ENCODE results near the gene PLEKHA6. TPM values are rescaled to one million over a fixed set of nuclear protein-coding genes. Genes with fewer than 3 reads are reported as not detected.

Gene PLEKHA6
- total RNA-seq, 4 donors from 2014 or later, result 3.7 to 15.4 (median 12.8) TPM

DNA sequence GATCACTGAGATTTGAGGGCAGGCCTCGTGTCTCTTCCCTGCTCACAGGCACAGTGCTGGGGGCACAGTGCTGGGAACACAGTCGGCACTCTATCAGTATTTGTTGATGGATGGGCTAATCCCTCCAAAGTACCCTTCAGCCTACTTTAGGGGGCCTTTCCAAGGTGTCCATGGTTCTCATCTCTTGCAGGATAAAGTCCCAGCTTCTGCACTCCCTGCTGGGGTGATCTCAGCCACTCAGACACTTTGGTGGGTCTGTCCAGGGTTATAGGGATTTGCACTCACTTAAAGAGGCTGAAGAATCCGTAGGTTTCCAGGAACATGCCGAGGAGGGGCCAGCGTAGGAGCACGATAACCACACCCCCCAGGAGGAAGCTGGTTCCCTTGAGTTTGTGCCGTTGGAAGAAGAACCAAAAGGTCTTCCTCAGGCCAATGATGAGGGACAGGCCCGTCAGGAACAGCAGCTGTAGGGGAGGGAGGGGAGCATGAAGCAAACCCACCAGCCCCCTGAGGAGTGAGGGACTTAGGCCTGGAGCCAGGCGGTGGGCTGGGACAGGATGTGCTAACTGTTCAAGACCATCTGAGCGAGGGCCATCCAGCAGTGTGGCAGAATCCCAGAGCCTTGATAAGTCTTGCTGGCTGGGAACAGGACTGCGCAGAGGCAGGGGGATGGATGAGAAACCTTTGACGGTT lies 158.2 kb downstream of the PLEKHA6 start:
- H3K4me1 ChIP-seq, result peaks cover 14% of the 10 kb centered on the region
- H3K9me3 ChIP-seq, result no peaks in the 10 kb centered on the region
- no peaks in the 10 kb centered on the region for H3K27me3 ChIP-seq
- H3K27ac ChIP-seq, result no peak overlapping the region
- H3K4me3 ChIP-seq, result no peak overlapping the region
- TF ChIP-seq POLR2A (IDR thresholded peaks at IDR 0.05), result no peak
- TF ChIP-seq, protein P1, sequence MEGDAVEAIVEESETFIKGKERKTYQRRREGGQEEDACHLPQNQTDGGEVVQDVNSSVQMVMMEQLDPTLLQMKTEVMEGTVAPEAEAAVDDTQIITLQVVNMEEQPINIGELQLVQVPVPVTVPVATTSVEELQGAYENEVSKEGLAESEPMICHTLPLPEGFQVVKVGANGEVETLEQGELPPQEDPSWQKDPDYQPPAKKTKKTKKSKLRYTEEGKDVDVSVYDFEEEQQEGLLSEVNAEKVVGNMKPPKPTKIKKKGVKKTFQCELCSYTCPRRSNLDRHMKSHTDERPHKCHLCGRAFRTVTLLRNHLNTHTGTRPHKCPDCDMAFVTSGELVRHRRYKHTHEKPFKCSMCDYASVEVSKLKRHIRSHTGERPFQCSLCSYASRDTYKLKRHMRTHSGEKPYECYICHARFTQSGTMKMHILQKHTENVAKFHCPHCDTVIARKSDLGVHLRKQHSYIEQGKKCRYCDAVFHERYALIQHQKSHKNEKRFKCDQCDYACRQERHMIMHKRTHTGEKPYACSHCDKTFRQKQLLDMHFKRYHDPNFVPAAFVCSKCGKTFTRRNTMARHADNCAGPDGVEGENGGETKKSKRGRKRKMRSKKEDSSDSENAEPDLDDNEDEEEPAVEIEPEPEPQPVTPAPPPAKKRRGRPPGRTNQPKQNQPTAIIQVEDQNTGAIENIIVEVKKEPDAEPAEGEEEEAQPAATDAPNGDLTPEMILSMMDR (IDR thresholded peaks at IDR 0.05), result no peak
- 83% methylated on average over 12 of the region's 12 CpGs for WGBS
- peak in 1 of 2 donors; percentile 46 for DNase-seq (ENCODE audit: low spot score in 2 of 2)
- H3K36me3 ChIP-seq, result no peaks in the 10 kb centered on the region

DNA sequence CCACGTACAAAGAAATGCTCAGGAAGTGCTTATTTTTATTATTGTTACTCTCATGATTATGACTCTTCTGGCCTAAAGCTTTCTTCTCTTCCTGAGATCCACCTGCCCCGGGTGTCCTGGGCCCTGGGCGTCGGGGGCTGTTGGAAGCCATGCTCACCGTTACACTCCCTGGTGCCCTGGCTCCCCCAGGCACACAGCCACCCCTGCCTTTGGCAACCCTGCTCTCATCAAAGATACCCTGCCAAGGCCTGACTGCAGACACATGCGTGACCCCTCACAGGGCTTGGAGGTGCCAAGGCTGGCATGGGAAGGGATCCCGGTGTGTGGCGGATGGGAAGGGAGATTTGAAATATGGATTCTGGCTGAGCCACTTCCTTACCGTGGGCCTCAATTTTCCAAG lies 160.2 kb downstream of the PLEKHA6 start:
- 85% methylated on average over 9 of the region's 9 CpGs for WGBS
- Histone ChIP-seq H3K27ac (no peak overlapping the region), H3K4me3 (no peak overlapping the region), H3K36me3 (no peaks in the 10 kb centered on the region), H3K9me3 (no peaks in the 10 kb centered on the region), H3K4me1 (peaks cover 6% of the 10 kb centered on the region), H3K27me3 (no peaks in the 10 kb centered on the region)
- DNase-seq (ENCODE audit: low spot score in 2 of 2), result peak in 1 of 2 donors; percentile 30
- TF ChIP-seq POLR2AphosphoS5 (IDR thresholded peaks at IDR 0.05), result no peak
- TF ChIP-seq, protein P1 (IDR thresholded peaks at IDR 0.05), result no peak
- no peak for TF ChIP-seq POLR2A (IDR thresholded peaks at IDR 0.05)
- TF ChIP-seq EP300 (IDR thresholded peaks at IDR 0.05), result no peak

GRCh38 chr1:204198348-204199340 lies 161.1 kb downstream of the PLEKHA6 start:
- Histone ChIP-seq H3K36me3 (no peaks in the 10 kb centered on the region), H3K27ac (no peak overlapping the region), H3K27me3 (no peaks in the 10 kb centered on the region), H3K4me3 (no peak overlapping the region), H3K9me3 (no peaks in the 10 kb centered on the region), H3K4me1 (peaks cover 6% of the 10 kb centered on the region)
- TF ChIP-seq, protein P1 (IDR thresholded peaks at IDR 0.05), result no peak
- TF ChIP-seq EP300 (IDR thresholded peaks at IDR 0.05) (no peak), POLR2A (IDR thresholded peaks at IDR 0.05) (no peak)
- WGBS, result 51% methylated on average over 12 of the region's 18 CpGs
- DNase-seq (ENCODE audit: low spot score in 2 of 2), result peak in 1 of 2 donors; percentile 49

DNA sequence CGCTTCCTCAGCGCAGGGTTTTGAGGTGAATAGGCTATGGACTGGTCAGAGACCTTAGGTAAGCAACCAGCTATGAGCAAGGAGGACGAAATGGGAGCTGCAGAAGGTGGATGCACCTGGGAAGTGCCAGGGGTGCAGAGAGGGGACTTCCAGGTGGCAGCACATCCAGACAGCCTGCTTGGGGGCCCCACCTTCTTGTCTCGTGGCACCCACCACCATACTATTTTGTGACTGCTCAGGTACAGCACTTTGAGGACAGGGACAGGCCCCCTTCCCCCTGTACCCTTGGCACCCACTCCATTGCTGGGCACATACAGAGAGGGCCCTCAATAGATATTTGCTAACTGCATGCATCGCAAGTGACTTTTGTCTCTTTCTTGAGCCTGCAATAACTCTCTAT lies 162.7 kb downstream of the PLEKHA6 start:
- no peak for DNase-seq (ENCODE audit: low spot score in 2 of 2)
- no peaks in the 10 kb centered on the region for H3K36me3 ChIP-seq
- peaks cover 6% of the 10 kb centered on the region for H3K4me1 ChIP-seq
- no peak for TF ChIP-seq POLR2A (IDR thresholded peaks at IDR 0.05)
- no peak for TF ChIP-seq EP300 (IDR thresholded peaks at IDR 0.05)
- TF ChIP-seq POLR2AphosphoS5 (IDR thresholded peaks at IDR 0.05), result no peak
- TF ChIP-seq, protein P1 (IDR thresholded peaks at IDR 0.05), result no peak
- H3K4me3 ChIP-seq, result no peak overlapping the region
- no peak overlapping the region for H3K27ac ChIP-seq
- H3K27me3 ChIP-seq, result peaks cover 3% of the 10 kb centered on the region
- no peaks in the 10 kb centered on the region for H3K9me3 ChIP-seq
- WGBS, result 79% methylated on average over 5 of the region's 5 CpGs
